Ishikawa (cell line): ENCODE data around the gene ATRNL1.

Experiments
- EP300 ChIP-seq: IDR thresholded peaks from 2 replicates; pipeline ENCODE4 v1.6.1; 2012; ENCODE audit warnings: borderline replicate concordance
- REST ChIP-seq: IDR thresholded peaks from 2 replicates; pipeline ENCODE4 v1.6.1; 2012; ENCODE audit warnings: low read depth, mild to moderate bottlenecking
- TAF1 ChIP-seq: IDR thresholded peaks from 2 replicates; pipeline ENCODE4 v1.6.1; 2012; ENCODE audit warnings: low read depth, mild to moderate bottlenecking
- USF1 ChIP-seq: IDR thresholded peaks from 2 replicates; pipeline ENCODE4 v1.6.1; 2012

- TF ChIP-seq TAF1 = no peak
- no peak for TF ChIP-seq EP300
- TF ChIP-seq REST = no peak
- no peak for TF ChIP-seq USF1
These were observed 235.2 kb downstream of the ATRNL1 start for GRCh38 chr10:115328331-115328730.
